Cardiac fibroblast (primary cell): ENCODE data around the gene RPL10.

Experiments used
- DNase-seq, 2 donors: peaks; one replicate each; pipeline versions ENCODE4 v3.0.0 to v3.0.0-alpha.2; 2010; ENCODE audit warnings: low read depth in 2 of 2
- H3K4me3 ChIP-seq, 2 donors: replicated peaks in 1 of 2; 1 replicate in 1 of 2; 2 replicates in 1 of 2; pipeline ENCODE4 v1.5.1; 2011; ENCODE audit warnings: low read depth in 2 of 2, low read length in 2 of 2, mild to moderate bottlenecking in 2 of 2, moderate library complexity in 1 of 2
- CTCF ChIP-seq: IDR thresholded peaks from one replicate; pipeline ENCODE4 v1.5.1; 2011; ENCODE audit warnings: low read depth, mild to moderate bottlenecking, low read length, inconsistent platforms

The RPL10 gene

GRCh38 chrX:154397888-154398667 is at the start of gene RPL10:
TSS of gene RPL10 (plus strand) at chrX:154398377. CDS start at chrX:154398520, 143 bp downstream.
- peak; percentile 97 to 98 for DNase-seq
- peak within 1 kb of the TSS; percentile 71 to 79 for H3K4me3 ChIP-seq

GRCh38 chrX:154348646-154349358 is 49.4 kb upstream of the RPL10 start:
- DNase-seq = peak; percentile 2

More at GRCh38 chrX:154397888-154398667, at the start of gene RPL10:
- TF ChIP-seq CTCF = no peak

GRCh38 chrX:154349359-154349935 is 48.7 kb upstream of the RPL10 start:
- DNase-seq = peak; percentile 2 to 6
- no peak for TF ChIP-seq CTCF
- no peak overlapping the region for H3K4me3 ChIP-seq

More at GRCh38 chrX:154348646-154349358, 49.4 kb upstream of the RPL10 start:
- H3K4me3 ChIP-seq = no peak overlapping the region
- TF ChIP-seq CTCF = no peak

GRCh38 chrX:154349979-154350378 is 48.2 kb upstream of the RPL10 start:
- TF ChIP-seq CTCF = no peak
- no peak overlapping the region for H3K4me3 ChIP-seq
- DNase-seq = no peak

GRCh38 chrX:154350429-154351182 is 47.6 kb upstream of the RPL10 start:
- H3K4me3 ChIP-seq = no peak overlapping the region
- no peak for TF ChIP-seq CTCF
- peak; percentile 1 to 9 for DNase-seq
